Esophagus muscularis mucosa (tissue), 4 donors: ENCODE data around the gene FAM81A. TPM values are rescaled to one million over a fixed set of nuclear protein-coding genes. Genes with fewer than 3 reads are reported as not detected.

Experiments used
- small RNA-seq, 3 donors: library from RNA; depleted of rRNA; stranded (forward); fragments of <200 nt; gene quantifications; one replicate each; pipeline ENCODE3, GENCODE V24; 2016
- total RNA-seq, 4 donors: library from RNA; depleted of rRNA; stranded (reverse); fragments of >200 nt; gene quantifications; one replicate each; pipeline versions ENCODE4 v1.1.0 to v1.2.1, GENCODE V29; 2016

FAM81A gene
- total RNA-seq, 4 donors from 2014 or later: 0.33 to 1.2 (median 0.84) TPM

Small RNAs within 50 kb of the gene (small RNA-seq; reads per million reads assigned to genes)
- 0 reads per million in 3 donors for gene RF00019

Other genes starting within 250 kb of the FAM81A start
- gene LDHAL6B, start 231.3 kb upstream of the FAM81A start, total RNA-seq: not detected
- 10 to 100 TPM; 32.7 to 39.9 (median 37.6) TPM for gene MYO1E, start 65.3 kb upstream of the FAM81A start, total RNA-seq
- 1 to 10 TPM in 1 of 4 donors, under 1 TPM in 1, not detected in 2; 0.69 to 2.9 TPM for gene GCNT3, start 173.6 kb downstream of the FAM81A start, total RNA-seq
- gene GTF2A2, start 219.3 kb downstream of the FAM81A start, total RNA-seq: 10 to 100 TPM; 48.5 to 56.3 (median 51.3) TPM